Endothelial cell of umbilical vein (primary cell): ENCODE data around the gene MEGF10.

Experiments
- CTCF ChIP-seq, 2 donors: IDR thresholded peaks; 1 replicate in 1 of 2; 2 replicates in 1 of 2; pipeline ENCODE4 v1.5.1; 2011; ENCODE audit warnings: low read length in 2 of 2, mild to moderate bottlenecking in 2 of 2, moderate library complexity in 2 of 2, control low read depth in 1 of 2, inconsistent platforms in 1 of 2, low read depth in 1 of 2; ENCODE audit not compliant: insufficient read depth in 1 of 2; ENCODE audit errors: extremely low read depth in 1 of 2
- EZH2 ChIP-seq: IDR thresholded peaks from 2 replicates; pipeline ENCODE4 v1.6.1; 2012; ENCODE audit warnings: borderline replicate concordance, low read depth, mild to moderate bottlenecking, moderate library complexity, low read length, inconsistent platforms; ENCODE audit not compliant: severe bottlenecking
- POLR2A ChIP-seq: IDR thresholded peaks from 2 replicates; pipeline ENCODE4 v1.6.1; 2012; ENCODE audit warnings: low read depth, mild to moderate bottlenecking, control low read depth, low read length
- POLR2AphosphoS5 ChIP-seq: IDR thresholded peaks from 2 replicates; pipeline ENCODE4 v1.6.1; 2012; ENCODE audit warnings: low read depth, mild to moderate bottlenecking, control low read depth, low read length, moderate library complexity; ENCODE audit not compliant: insufficient read depth

DNA sequence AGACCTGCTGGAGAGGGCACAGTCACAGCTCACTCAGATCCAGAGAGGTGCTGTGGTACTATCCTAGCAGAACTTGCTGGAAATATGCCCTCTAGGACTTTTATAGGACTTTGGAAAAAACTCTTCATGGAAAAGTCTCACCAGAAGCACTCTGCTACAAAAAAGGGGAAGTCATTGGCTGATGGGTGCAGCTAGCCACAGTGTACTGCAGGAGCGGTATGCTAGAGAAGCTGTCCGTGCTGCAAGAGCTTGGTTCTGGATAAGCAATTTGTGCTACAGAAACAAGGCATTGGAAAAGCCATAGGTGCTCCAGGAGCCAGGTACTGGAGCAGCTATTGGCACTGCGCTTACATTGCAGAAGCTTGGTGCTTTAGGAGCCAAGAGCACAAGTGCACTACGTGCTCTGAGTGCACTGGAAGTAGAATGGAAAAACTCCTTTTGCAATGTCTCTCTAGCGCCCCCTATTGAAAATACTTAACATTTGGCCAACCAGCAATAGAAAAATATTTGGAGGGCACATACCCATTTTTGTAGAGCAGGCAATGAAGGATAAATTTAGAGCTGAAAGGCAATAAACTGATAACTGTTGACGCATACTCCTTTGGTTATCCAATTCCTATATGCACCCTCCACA is 83.4 kb downstream of the MEGF10 start:
- no peak for TF ChIP-seq POLR2AphosphoS5
- TF ChIP-seq EZH2, result no peak
- peak in 1 of 2 donors; percentile 25 for TF ChIP-seq CTCF (IDR thresholded peaks at IDR 0.05; ENCODE audit: extremely low read depth in 1 of 2, insufficient read depth in 1 of 2, low read depth in 1 of 2, low read length in 2 of 2)
- no peak for TF ChIP-seq POLR2A
